ENCODE measurements around the gene CAMK2N1. TPM values are rescaled to one million over a fixed set of nuclear protein-coding genes. Genes with fewer than 3 reads are reported as not detected.

Gene CAMK2N1
- total and polyA plus RNA-seq, 2 of the 13 experiments (the other 11 are each of a cell fraction or from before 2014, with no cell fraction given): 38.0 to 38.6 TPM

DNA sequence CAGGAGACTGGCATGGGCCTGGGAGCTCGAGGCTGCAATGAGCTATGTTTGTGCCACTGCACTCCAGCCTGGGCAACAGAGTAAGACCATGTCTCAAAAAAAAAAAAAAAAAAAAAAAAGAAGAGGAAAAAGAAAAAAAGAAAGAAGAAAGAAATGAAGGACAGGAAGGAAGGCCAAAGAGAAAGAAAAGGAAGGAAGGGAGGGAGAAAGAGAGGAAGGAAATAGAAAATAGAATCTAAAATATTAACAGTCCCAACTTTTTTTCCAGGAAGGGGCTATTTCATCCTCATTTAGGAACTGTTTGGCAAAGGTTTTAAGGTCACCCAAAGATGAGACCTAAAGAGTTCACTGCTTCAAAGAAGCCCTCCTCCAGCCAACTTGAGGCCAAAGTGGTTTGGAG is 19.5 kb upstream of the CAMK2N1 start (continued):
- TF ChIP-seq, protein P1, sequence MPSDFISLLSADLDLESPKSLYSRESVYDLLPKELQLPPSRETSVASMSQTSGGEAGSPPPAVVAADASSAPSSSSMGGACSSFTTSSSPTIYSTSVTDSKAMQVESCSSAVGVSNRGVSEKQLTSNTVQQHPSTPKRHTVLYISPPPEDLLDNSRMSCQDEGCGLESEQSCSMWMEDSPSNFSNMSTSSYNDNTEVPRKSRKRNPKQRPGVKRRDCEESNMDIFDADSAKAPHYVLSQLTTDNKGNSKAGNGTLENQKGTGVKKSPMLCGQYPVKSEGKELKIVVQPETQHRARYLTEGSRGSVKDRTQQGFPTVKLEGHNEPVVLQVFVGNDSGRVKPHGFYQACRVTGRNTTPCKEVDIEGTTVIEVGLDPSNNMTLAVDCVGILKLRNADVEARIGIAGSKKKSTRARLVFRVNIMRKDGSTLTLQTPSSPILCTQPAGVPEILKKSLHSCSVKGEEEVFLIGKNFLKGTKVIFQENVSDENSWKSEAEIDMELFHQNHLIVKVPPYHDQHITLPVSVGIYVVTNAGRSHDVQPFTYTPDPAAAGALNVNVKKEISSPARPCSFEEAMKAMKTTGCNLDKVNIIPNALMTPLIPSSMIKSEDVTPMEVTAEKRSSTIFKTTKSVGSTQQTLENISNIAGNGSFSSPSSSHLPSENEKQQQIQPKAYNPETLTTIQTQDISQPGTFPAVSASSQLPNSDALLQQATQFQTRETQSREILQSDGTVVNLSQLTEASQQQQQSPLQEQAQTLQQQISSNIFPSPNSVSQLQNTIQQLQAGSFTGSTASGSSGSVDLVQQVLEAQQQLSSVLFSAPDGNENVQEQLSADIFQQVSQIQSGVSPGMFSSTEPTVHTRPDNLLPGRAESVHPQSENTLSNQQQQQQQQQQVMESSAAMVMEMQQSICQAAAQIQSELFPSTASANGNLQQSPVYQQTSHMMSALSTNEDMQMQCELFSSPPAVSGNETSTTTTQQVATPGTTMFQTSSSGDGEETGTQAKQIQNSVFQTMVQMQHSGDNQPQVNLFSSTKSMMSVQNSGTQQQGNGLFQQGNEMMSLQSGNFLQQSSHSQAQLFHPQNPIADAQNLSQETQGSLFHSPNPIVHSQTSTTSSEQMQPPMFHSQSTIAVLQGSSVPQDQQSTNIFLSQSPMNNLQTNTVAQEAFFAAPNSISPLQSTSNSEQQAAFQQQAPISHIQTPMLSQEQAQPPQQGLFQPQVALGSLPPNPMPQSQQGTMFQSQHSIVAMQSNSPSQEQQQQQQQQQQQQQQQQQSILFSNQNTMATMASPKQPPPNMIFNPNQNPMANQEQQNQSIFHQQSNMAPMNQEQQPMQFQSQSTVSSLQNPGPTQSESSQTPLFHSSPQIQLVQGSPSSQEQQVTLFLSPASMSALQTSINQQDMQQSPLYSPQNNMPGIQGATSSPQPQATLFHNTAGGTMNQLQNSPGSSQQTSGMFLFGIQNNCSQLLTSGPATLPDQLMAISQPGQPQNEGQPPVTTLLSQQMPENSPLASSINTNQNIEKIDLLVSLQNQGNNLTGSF (CRISPR knock-in tag; IDR thresholded peaks at IDR 0.05): no peak

DNA sequence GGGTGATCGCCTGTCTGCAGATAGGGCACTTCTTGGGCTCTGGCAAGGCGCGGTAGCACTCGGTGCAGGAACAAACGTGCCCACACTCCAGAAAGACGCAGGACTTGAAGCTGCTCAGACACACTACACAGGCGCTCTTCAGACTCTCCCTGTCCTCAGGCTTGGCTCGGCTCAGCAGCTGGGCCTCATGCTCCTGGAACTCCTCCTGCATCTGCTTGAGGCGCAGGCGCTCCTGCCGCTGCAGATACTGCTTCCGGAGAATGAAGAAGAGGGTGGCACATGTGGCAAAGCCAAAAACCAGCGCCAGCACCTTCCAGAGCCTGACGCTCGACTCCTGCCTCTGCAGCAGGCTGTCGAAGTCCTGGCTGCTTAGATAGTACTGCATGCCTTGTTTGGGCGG is 14.7 kb upstream of the CAMK2N1 start:
- CTCF ChIA-PET (ENCODE audit: low intra/inter-chr PET ratio, low total read pairs): no interaction called here
- no peak overlapping the region for H2AFZ ChIP-seq (ENCODE audit: low read length)
- H3K27me3 ChIP-seq (ENCODE audit: control insufficient read depth in 1 of 2, insufficient read depth in 2 of 2, low read length in 2 of 2): no peaks in the 10 kb centered on the region
- no peaks in the 10 kb centered on the region for H4K20me1 ChIP-seq (ENCODE audit: insufficient read depth, low read length)
- 96% methylated on average over 14 of the region's 17 CpGs for WGBS (ENCODE audit: low lambda C conversion rate)
- no peak overlapping the region for H3K9ac ChIP-seq (ENCODE audit: insufficient read depth, low read depth, low read length)
- H3K4me3 ChIP-seq (replicated peaks in 1 of 3; ENCODE audit: insufficient read depth in 1 of 3, low read depth in 2 of 3, low read length in 3 of 3): no peak overlapping the region
- peaks cover 20 to 49% of the 10 kb centered on the region in 2 experiments; a peak in 4 of 5 replicates for H3K36me3 ChIP-seq (replicated peaks in 1 of 2; ENCODE audit: control insufficient read depth in 1 of 2, insufficient read depth in 2 of 2, low read length in 2 of 2)
- POLR2A ChIA-PET: no interaction called here
- no TSS peak for BruUV-seq (replicated peaks)
- intact Hi-C loops (cut with micrococcal nuclease; ENCODE audit: unreplicated experiment): no loop called here
- ATAC-seq (no peak), DNase-seq (ENCODE audit: low spot score) (no peak), FAIRE-seq (no peak)
- in situ Hi-C loops (cut with HindIII; ENCODE audit: extremely low pct_ligation_motif_present, low pct_unique_long_range_greater_than_20kb): no loop called here
- H3K79me2 ChIP-seq (ENCODE audit: insufficient read depth, low read length): peaks cover 18% of the 10 kb centered on the region
- no peak overlapping the region for H3K4me2 ChIP-seq (ENCODE audit: low read depth, low read length)
- H3K9me3 ChIP-seq (ENCODE audit: low read length): no peaks in the 10 kb centered on the region
- peaks cover 17% of the 10 kb centered on the region for H3K4me1 ChIP-seq (ENCODE audit: insufficient read depth, low read length)
- no peak overlapping the region for H3K27ac ChIP-seq (ENCODE audit: extremely low read length, insufficient read depth, low read length)
- TF ChIP-seq, protein P2, sequence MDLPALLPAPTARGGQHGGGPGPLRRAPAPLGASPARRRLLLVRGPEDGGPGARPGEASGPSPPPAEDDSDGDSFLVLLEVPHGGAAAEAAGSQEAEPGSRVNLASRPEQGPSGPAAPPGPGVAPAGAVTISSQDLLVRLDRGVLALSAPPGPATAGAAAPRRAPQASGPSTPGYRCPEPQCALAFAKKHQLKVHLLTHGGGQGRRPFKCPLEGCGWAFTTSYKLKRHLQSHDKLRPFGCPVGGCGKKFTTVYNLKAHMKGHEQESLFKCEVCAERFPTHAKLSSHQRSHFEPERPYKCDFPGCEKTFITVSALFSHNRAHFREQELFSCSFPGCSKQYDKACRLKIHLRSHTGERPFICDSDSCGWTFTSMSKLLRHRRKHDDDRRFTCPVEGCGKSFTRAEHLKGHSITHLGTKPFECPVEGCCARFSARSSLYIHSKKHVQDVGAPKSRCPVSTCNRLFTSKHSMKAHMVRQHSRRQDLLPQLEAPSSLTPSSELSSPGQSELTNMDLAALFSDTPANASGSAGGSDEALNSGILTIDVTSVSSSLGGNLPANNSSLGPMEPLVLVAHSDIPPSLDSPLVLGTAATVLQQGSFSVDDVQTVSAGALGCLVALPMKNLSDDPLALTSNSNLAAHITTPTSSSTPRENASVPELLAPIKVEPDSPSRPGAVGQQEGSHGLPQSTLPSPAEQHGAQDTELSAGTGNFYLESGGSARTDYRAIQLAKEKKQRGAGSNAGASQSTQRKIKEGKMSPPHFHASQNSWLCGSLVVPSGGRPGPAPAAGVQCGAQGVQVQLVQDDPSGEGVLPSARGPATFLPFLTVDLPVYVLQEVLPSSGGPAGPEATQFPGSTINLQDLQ (CRISPR knock-in tag; IDR thresholded peaks at IDR 0.05): no peak
- TF ChIP-seq, protein P3, sequence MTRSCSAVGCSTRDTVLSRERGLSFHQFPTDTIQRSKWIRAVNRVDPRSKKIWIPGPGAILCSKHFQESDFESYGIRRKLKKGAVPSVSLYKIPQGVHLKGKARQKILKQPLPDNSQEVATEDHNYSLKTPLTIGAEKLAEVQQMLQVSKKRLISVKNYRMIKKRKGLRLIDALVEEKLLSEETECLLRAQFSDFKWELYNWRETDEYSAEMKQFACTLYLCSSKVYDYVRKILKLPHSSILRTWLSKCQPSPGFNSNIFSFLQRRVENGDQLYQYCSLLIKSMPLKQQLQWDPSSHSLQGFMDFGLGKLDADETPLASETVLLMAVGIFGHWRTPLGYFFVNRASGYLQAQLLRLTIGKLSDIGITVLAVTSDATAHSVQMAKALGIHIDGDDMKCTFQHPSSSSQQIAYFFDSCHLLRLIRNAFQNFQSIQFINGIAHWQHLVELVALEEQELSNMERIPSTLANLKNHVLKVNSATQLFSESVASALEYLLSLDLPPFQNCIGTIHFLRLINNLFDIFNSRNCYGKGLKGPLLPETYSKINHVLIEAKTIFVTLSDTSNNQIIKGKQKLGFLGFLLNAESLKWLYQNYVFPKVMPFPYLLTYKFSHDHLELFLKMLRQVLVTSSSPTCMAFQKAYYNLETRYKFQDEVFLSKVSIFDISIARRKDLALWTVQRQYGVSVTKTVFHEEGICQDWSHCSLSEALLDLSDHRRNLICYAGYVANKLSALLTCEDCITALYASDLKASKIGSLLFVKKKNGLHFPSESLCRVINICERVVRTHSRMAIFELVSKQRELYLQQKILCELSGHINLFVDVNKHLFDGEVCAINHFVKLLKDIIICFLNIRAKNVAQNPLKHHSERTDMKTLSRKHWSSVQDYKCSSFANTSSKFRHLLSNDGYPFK (CRISPR knock-in tag; IDR thresholded peaks at IDR 0.05; ENCODE audit: borderline replicate concordance): no peak
- no peak for TF ChIP-seq PHF20 (CRISPR knock-in tag; IDR thresholded peaks at IDR 0.05)
- TF ChIP-seq DPF2 (CRISPR knock-in tag; IDR thresholded peaks at IDR 0.05; ENCODE audit: borderline replicate concordance, low read depth): no peak
- TF ChIP-seq ZBTB21 (CRISPR knock-in tag; IDR thresholded peaks at IDR 0.05): no peak
- TF ChIP-seq ZNF703 (CRISPR knock-in tag; IDR thresholded peaks at IDR 0.05; ENCODE audit: borderline replicate concordance): no peak
- no peak for TF ChIP-seq GLI4 (CRISPR knock-in tag; IDR thresholded peaks at IDR 0.05; ENCODE audit: borderline replicate concordance)
- no peak for TF ChIP-seq KAT2B (IDR thresholded peaks at IDR 0.05; ENCODE audit: borderline replicate concordance, low read depth, low read length)
- no peak for TF ChIP-seq ZNF7 (CRISPR knock-in tag; IDR thresholded peaks at IDR 0.05)
